ENCODE results near the gene GNAS-AS1. TPM values are rescaled to one million over a fixed set of nuclear protein-coding genes. Genes with fewer than 3 reads are reported as not detected.

The GNAS-AS1 gene
- total and polyA plus RNA-seq, 2 experiments from 2014 or later, result 12.3 to 15.0 TPM

GRCh38 chr20:58832457-58832856, 18.2 kb downstream of the GNAS-AS1 start:
- no peak overlapping the region for H2AFZ ChIP-seq
- no peak overlapping the region for H3K4me3 ChIP-seq
- DNase-seq (ENCODE audit: low spot score) (no peak), ATAC-seq (no peak)
- peaks cover 92% of the 10 kb centered on the region for H3K79me2 ChIP-seq (replicated peaks; ENCODE audit: insufficient read depth)
- H3F3A ChIP-seq (replicated peaks; ENCODE audit: low read depth), result peaks cover 4% of the 10 kb centered on the region; the same call in 1 of the 2 replicates
- Mint-ChIP-seq H3K9me3 (no peaks in the 10 kb centered on the region), H3K27ac (no peak overlapping the region; the same call in 1 of the 2 replicates), H3K4me3 (no peak overlapping the region), H3K36me3 (ENCODE audit: low read depth) (peaks cover 84% of the 10 kb centered on the region), H3K27me3 (ENCODE audit: insufficient read depth, low read depth, poor library complexity) (no peaks in the 10 kb centered on the region), H3K4me1 (peaks cover 25% of the 10 kb centered on the region; the same call in 2 of the 3 replicates)
- no peaks in the 10 kb centered on the region; the same call in 1 of the 2 replicates for H3K4me1 ChIP-seq (ENCODE audit: insufficient read depth)
- H3K9me2 ChIP-seq (ENCODE audit: insufficient read depth), result 0 out of 2 replicates have a peak, but pooled peaks cover 9% of the 10 kb centered on the region
- TF ChIP-seq, protein P1, sequence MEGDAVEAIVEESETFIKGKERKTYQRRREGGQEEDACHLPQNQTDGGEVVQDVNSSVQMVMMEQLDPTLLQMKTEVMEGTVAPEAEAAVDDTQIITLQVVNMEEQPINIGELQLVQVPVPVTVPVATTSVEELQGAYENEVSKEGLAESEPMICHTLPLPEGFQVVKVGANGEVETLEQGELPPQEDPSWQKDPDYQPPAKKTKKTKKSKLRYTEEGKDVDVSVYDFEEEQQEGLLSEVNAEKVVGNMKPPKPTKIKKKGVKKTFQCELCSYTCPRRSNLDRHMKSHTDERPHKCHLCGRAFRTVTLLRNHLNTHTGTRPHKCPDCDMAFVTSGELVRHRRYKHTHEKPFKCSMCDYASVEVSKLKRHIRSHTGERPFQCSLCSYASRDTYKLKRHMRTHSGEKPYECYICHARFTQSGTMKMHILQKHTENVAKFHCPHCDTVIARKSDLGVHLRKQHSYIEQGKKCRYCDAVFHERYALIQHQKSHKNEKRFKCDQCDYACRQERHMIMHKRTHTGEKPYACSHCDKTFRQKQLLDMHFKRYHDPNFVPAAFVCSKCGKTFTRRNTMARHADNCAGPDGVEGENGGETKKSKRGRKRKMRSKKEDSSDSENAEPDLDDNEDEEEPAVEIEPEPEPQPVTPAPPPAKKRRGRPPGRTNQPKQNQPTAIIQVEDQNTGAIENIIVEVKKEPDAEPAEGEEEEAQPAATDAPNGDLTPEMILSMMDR (conservative IDR thresholded peaks at IDR 0.05; ENCODE audit: low read depth in 2 of 2), result no peak
- TF ChIP-seq NANOG (IDR thresholded peaks at IDR 0.05; ENCODE audit: borderline replicate concordance), result no peak
- no peak for TF ChIP-seq JUNB (IDR thresholded peaks at IDR 0.05; ENCODE audit: unreplicated experiment)
- no peak for TF ChIP-seq EZH2 (IDR thresholded peaks at IDR 0.05; ENCODE audit: low read depth, unreplicated experiment)
- TF ChIP-seq POLR2AphosphoS5 (IDR thresholded peaks at IDR 0.05; ENCODE audit: low read depth), result no peak
- no peak for TF ChIP-seq CREB1 (CRISPR knock-in tag; IDR thresholded peaks at IDR 0.05; ENCODE audit: low read depth)
- TF ChIP-seq, protein P2, sequence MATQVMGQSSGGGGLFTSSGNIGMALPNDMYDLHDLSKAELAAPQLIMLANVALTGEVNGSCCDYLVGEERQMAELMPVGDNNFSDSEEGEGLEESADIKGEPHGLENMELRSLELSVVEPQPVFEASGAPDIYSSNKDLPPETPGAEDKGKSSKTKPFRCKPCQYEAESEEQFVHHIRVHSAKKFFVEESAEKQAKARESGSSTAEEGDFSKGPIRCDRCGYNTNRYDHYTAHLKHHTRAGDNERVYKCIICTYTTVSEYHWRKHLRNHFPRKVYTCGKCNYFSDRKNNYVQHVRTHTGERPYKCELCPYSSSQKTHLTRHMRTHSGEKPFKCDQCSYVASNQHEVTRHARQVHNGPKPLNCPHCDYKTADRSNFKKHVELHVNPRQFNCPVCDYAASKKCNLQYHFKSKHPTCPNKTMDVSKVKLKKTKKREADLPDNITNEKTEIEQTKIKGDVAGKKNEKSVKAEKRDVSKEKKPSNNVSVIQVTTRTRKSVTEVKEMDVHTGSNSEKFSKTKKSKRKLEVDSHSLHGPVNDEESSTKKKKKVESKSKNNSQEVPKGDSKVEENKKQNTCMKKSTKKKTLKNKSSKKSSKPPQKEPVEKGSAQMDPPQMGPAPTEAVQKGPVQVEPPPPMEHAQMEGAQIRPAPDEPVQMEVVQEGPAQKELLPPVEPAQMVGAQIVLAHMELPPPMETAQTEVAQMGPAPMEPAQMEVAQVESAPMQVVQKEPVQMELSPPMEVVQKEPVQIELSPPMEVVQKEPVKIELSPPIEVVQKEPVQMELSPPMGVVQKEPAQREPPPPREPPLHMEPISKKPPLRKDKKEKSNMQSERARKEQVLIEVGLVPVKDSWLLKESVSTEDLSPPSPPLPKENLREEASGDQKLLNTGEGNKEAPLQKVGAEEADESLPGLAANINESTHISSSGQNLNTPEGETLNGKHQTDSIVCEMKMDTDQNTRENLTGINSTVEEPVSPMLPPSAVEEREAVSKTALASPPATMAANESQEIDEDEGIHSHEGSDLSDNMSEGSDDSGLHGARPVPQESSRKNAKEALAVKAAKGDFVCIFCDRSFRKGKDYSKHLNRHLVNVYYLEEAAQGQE (IDR thresholded peaks at IDR 0.05; ENCODE audit: unreplicated experiment), result no peak
- no peak for TF ChIP-seq STAT1 (IDR thresholded peaks at IDR 0.05; ENCODE audit: unreplicated experiment)
- TF ChIP-seq ZNF331 (CRISPR knock-in tag; IDR thresholded peaks at IDR 0.05; ENCODE audit: low read depth), result no peak
- no peak for TF ChIP-seq EZH2phosphoT487 (IDR thresholded peaks at IDR 0.05; ENCODE audit: unreplicated experiment)
- TF ChIP-seq ETS1 (IDR thresholded peaks at IDR 0.05), result no peak
- TF ChIP-seq, protein P3, sequence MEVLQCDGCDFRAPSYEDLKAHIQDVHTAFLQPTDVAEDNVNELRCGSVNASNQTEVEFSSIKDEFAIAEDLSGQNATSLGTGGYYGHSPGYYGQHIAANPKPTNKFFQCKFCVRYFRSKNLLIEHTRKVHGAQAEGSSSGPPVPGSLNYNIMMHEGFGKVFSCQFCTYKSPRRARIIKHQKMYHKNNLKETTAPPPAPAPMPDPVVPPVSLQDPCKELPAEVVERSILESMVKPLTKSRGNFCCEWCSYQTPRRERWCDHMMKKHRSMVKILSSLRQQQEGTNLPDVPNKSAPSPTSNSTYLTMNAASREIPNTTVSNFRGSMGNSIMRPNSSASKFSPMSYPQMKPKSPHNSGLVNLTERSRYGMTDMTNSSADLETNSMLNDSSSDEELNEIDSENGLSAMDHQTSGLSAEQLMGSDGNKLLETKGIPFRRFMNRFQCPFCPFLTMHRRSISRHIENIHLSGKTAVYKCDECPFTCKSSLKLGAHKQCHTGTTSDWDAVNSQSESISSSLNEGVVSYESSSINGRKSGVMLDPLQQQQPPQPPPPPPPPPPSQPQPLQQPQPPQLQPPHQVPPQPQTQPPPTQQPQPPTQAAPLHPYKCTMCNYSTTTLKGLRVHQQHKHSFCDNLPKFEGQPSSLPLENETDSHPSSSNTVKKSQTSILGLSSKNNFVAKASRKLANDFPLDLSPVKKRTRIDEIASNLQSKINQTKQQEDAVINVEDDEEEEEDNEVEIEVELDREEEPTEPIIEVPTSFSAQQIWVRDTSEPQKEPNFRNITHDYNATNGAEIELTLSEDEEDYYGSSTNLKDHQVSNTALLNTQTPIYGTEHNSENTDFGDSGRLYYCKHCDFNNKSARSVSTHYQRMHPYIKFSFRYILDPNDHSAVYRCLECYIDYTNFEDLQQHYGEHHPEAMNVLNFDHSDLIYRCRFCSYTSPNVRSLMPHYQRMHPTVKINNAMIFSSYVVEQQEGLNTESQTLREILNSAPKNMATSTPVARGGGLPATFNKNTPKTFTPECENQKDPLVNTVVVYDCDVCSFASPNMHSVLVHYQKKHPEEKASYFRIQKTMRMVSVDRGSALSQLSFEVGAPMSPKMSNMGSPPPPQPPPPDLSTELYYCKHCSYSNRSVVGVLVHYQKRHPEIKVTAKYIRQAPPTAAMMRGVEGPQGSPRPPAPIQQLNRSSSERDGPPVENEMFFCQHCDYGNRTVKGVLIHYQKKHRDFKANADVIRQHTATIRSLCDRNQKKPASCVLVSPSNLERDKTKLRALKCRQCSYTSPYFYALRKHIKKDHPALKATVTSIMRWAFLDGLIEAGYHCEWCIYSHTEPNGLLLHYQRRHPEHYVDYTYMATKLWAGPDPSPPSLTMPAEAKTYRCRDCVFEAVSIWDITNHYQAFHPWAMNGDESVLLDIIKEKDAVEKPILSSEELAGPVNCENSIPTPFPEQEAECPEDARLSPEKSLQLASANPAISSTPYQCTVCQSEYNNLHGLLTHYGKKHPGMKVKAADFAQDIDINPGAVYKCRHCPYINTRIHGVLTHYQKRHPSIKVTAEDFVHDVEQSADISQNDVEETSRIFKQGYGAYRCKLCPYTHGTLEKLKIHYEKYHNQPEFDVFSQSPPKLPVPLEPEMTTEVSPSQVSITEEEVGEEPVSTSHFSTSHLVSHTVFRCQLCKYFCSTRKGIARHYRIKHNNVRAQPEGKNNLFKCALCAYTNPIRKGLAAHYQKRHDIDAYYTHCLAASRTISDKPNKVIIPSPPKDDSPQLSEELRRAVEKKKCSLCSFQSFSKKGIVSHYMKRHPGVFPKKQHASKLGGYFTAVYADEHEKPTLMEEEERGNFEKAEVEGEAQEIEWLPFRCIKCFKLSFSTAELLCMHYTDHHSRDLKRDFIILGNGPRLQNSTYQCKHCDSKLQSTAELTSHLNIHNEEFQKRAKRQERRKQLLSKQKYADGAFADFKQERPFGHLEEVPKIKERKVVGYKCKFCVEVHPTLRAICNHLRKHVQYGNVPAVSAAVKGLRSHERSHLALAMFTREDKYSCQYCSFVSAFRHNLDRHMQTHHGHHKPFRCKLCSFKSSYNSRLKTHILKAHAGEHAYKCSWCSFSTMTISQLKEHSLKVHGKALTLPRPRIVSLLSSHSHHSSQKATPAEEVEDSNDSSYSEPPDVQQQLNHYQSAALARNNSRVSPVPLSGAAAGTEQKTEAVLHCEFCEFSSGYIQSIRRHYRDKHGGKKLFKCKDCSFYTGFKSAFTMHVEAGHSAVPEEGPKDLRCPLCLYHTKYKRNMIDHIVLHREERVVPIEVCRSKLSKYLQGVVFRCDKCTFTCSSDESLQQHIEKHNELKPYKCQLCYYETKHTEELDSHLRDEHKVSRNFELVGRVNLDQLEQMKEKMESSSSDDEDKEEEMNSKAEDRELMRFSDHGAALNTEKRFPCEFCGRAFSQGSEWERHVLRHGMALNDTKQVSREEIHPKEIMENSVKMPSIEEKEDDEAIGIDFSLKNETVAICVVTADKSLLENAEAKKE (CRISPR knock-in tag; IDR thresholded peaks at IDR 0.05), result no peak
- TF ChIP-seq ZNF114 (CRISPR knock-in tag; IDR thresholded peaks at IDR 0.05), result no peak
- H3K27ac ChIP-seq (ENCODE audit: low read depth), result no peak overlapping the region
- H4K20me1 ChIP-seq (replicated peaks; ENCODE audit: insufficient read depth), result peaks cover 25% of the 10 kb centered on the region
- H3K27me3 ChIP-seq (ENCODE audit: insufficient read depth), result no peaks in the 10 kb centered on the region
- H3K36me3 ChIP-seq (ENCODE audit: insufficient read depth), result peaks cover 34% of the 10 kb centered on the region
- no peak overlapping the region for H3K4me2 ChIP-seq
